A549 (cell line): ENCODE results near the gene FOXP1.

Experiments used
- EP300 ChIP-seq, 2 experiments: fragments of >200 bp; sonication (Bioruptor Twin); formaldehyde crosslinking; IDR thresholded peaks; 2 replicates in 1 of 2; 3 replicates in 1 of 2; pipeline ENCODE4 v1.6.1; 2016 to 2017
- JUNB ChIP-seq: fragments of >200 bp; sonication (Bioruptor Twin); formaldehyde crosslinking; IDR thresholded peaks from 2 replicates; pipeline ENCODE4 v1.6.1; 2016
- NFE2L2 ChIP-seq: fragments of 150-350 bp; conservative IDR thresholded peaks from 2 replicates; pipeline ENCODE4 v1.6.1; 2014; ENCODE audit warnings: low read length
- POLR2A ChIP-seq: IDR thresholded peaks from 2 replicates; pipeline ENCODE4 v1.6.1; 2012; ENCODE audit warnings: mild to moderate bottlenecking, low read length
- TF ChIP-seq, protein P1 (sequence below): fragments of >200 bp; sonication (Bioruptor Twin); formaldehyde crosslinking; IDR thresholded peaks from 3 replicates; pipeline ENCODE4 v1.5.1; 2016

DNA sequence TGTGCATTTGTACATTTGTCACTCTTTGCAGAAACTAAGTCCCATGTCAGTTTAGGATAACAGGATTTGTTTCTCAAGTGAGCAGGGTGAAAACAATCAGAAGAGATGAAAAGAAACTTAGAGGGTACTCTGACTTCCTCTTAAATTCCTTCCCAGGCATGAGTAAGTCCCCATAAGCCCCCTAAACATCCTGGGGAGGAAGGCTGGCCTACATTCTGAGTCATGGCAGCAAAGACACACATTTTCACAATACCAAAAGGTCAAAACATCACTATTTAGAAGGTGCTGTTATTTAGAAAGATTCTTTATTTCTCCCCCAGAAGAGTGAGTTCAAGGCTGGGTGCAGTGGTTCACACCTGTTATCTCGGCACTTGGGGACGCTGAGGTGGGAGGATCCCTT lies 7.6 kb upstream of the FOXP1 start:
- TF ChIP-seq POLR2A (no peak), NFE2L2 (no peak), EP300 (IDR thresholded peaks at IDR 0.05) (no peak), JUNB (no peak)
- TF ChIP-seq, protein P1, sequence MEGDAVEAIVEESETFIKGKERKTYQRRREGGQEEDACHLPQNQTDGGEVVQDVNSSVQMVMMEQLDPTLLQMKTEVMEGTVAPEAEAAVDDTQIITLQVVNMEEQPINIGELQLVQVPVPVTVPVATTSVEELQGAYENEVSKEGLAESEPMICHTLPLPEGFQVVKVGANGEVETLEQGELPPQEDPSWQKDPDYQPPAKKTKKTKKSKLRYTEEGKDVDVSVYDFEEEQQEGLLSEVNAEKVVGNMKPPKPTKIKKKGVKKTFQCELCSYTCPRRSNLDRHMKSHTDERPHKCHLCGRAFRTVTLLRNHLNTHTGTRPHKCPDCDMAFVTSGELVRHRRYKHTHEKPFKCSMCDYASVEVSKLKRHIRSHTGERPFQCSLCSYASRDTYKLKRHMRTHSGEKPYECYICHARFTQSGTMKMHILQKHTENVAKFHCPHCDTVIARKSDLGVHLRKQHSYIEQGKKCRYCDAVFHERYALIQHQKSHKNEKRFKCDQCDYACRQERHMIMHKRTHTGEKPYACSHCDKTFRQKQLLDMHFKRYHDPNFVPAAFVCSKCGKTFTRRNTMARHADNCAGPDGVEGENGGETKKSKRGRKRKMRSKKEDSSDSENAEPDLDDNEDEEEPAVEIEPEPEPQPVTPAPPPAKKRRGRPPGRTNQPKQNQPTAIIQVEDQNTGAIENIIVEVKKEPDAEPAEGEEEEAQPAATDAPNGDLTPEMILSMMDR, result no peak
